DOHH2 (cell line): ENCODE results near the gene USP9X.

ENCODE experiments used
- CTCF ChIP-seq: fragments of 200-600 bp; sonication (generic); IDR thresholded peaks from one replicate; pipeline ENCODE4 v1.5.1; 2014; ENCODE audit warnings: antibody characterized with exemption, mild to moderate bottlenecking, low read depth, low read length; ENCODE audit not compliant: poor library complexity, severe bottlenecking
- EZH2phosphoT487 ChIP-seq: fragments of 200-600 bp; sonication (generic); IDR thresholded peaks from 2 replicates; pipeline ENCODE4 v1.6.1; 2017; ENCODE audit warnings: borderline replicate concordance, mild to moderate bottlenecking, antibody characterized with exemption, low read length, moderate library complexity, mixed read lengths

GRCh38 chrX:41176263-41176662, 91.0 kb downstream of the USP9X start:
- TF ChIP-seq CTCF (no peak), EZH2phosphoT487 (no peak)
